IMR-90 (cell line): Measurements from ENCODE around the gene NKX2-3. TPM values are rescaled to one million over a fixed set of nuclear protein-coding genes. Genes with fewer than 3 reads are reported as not detected.

Source experiments
- polyA plus RNA-seq, 3 experiments: library from polyadenylated mRNA; depleted of rRNA; stranded (reverse); fragments of >200 nt; gene quantifications; 2 replicates each; pipeline ENCODE4 v1.2.3, GENCODE V29; 2012; ENCODE audit warnings: low replicate concordance in 1 of 3
- total RNA-seq: library from RNA; depleted of rRNA; stranded (reverse); fragments of >200 nt; gene quantifications from 2 replicates; pipeline ENCODE4 v1.2.3, GENCODE V29; 2012
- TF ChIP-seq, protein P1 (sequence below): fragments of 150-350 bp; IDR thresholded peaks from 2 replicates; pipeline ENCODE4 v1.6.1; 2016; ENCODE audit warnings: low read depth, mild to moderate bottlenecking, low read length, moderate library complexity, borderline replicate concordance

Gene NKX2-3
- total and polyA plus RNA-seq, 2 of the 4 experiments (the other 2 are of a cell fraction): not detected

- TF ChIP-seq, protein P1, sequence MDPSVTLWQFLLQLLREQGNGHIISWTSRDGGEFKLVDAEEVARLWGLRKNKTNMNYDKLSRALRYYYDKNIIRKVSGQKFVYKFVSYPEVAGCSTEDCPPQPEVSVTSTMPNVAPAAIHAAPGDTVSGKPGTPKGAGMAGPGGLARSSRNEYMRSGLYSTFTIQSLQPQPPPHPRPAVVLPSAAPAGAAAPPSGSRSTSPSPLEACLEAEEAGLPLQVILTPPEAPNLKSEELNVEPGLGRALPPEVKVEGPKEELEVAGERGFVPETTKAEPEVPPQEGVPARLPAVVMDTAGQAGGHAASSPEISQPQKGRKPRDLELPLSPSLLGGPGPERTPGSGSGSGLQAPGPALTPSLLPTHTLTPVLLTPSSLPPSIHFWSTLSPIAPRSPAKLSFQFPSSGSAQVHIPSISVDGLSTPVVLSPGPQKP: no peak
Observed at GRCh38 chr10:99527526-99528493, 4.9 kb upstream of the NKX2-3 start (continued).
